ENCODE measurements around the gene EXOC2.

DNA sequence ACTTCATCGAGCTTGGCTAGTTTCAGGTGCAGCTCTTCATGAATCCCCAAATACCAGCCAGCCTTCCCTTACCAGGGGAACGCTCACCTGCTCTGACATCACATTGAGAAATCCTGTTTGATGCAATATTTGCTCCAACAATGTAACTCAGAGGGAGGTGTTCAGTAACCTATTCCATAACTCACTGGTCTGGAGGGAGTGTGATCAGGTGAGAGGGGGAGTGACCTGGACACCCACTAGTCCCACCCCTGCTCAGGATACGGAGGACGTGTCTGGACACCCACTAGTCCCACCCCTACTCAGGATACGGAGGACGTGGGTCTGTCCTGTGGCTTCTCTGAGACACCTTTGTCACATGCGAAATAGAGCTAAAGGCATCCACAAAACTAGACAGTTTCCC is 106.4 kb downstream of the EXOC2 start:
- no peak for TF ChIP-seq CTCF (IDR thresholded peaks at IDR 0.05; ENCODE audit: low read length)
- no peak for TF ChIP-seq EZH2 (IDR thresholded peaks at IDR 0.05; ENCODE audit: borderline replicate concordance, low read length)

Data from OCI-LY1 (cell line).